ENCODE results near the gene UTP18. TPM values are rescaled to one million over a fixed set of nuclear protein-coding genes. Genes with fewer than 3 reads are reported as not detected.
"Not testable (repeated sequence)": the region's sequence is repeated elsewhere in the genome, so short reads cannot be mapped to it uniquely, and the experiment has no call there.

UTP18 gene
- total and polyA plus RNA-seq, 9 donors: 25.3 to 31.6 (median 27.4) TPM

- H3K27ac ChIP-seq (ENCODE audit: low read length): no peak overlapping the region
- H3K9me3 ChIP-seq (replicated peaks; ENCODE audit: control insufficient read depth, low read depth, low read length): peaks cover 7% of the 10 kb centered on the region
- no CpG with 5 or more reads among the region's 3 CpGs for WGBS (ENCODE audit: insufficient coverage)
- no peaks in the 10 kb centered on the region for H3K27me3 ChIP-seq (ENCODE audit: control insufficient read depth, insufficient read depth, low read length)
- H3K4me1 ChIP-seq (ENCODE audit: control insufficient read depth, insufficient read depth, low read length): no peaks in the 10 kb centered on the region
- H3K4me3 ChIP-seq (ENCODE audit: low read length): no peak overlapping the region
- H3K36me3 ChIP-seq (ENCODE audit: control insufficient read depth, insufficient read depth, low read length): no peaks in the 10 kb centered on the region
- DNase-seq: peak; percentile 20
Measured at GRCh38 chr17:51322390-51323029, 62.2 kb downstream of the UTP18 start.

GRCh38 chr17:51325471-51325870 lies 65.1 kb downstream of the UTP18 start:
- 82% methylated on average over 6 of the region's 7 CpGs for WGBS (ENCODE audit: insufficient coverage)
- Histone ChIP-seq H3K27me3 (ENCODE audit: control insufficient read depth, insufficient read depth, low read length) (no peaks in the 10 kb centered on the region), H3K36me3 (ENCODE audit: control insufficient read depth, insufficient read depth, low read length) (no peaks in the 10 kb centered on the region), H3K9me3 (replicated peaks; ENCODE audit: control insufficient read depth, low read depth, low read length) (no peaks in the 10 kb centered on the region), H3K4me1 (ENCODE audit: control insufficient read depth, insufficient read depth, low read length) (no peaks in the 10 kb centered on the region), H3K27ac (ENCODE audit: low read length) (no peak overlapping the region), H3K4me3 (ENCODE audit: low read length) (no peak overlapping the region)
- no peak for DNase-seq

- H3K27ac ChIP-seq (ENCODE audit: low read length); DNase-seq; H3K9me3 ChIP-seq (replicated peaks; ENCODE audit: control insufficient read depth, low read depth, low read length); H3K27me3 ChIP-seq (ENCODE audit: control insufficient read depth, insufficient read depth, low read length); H3K36me3 ChIP-seq (ENCODE audit: control insufficient read depth, insufficient read depth, low read length); H3K4me3 ChIP-seq (ENCODE audit: low read length); H3K4me1 ChIP-seq (ENCODE audit: control insufficient read depth, insufficient read depth, low read length): not testable (repeated sequence)
- no CpG with 5 or more reads among the region's 7 CpGs for WGBS (ENCODE audit: insufficient coverage)
Measured at GRCh38 chr17:51330861-51331503, 70.6 kb downstream of the UTP18 start.

DNA sequence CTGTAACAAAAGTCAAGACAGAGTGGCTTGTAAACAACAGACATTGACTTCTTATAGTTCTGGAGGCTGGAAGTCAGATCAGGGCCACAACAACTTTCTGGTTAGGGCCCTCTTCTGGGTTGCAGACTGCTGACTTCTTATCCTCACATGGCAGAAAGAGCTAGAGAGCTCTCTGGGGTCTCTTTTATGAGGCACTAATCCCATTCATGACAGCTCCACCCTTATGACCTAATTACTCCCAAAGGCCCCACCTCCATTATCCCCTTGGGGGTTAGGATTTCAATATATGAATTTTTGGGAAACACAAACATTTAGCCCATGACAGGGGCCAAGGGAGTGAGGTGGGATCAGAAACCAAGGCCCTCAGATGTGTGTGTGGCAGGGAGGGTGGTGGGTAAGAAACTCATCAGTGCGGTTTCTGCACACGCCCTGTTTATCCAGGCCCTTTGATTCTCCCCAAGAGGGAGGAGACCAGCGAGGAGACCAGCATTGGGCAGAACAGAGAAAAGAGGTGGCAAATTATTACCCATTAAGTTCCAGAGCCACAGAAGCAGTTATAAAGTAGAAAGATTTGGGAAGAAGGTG lies 74.8 kb downstream of the UTP18 start:
- Histone ChIP-seq H3K4me3 (ENCODE audit: low read length) (no peak overlapping the region), H3K36me3 (ENCODE audit: control insufficient read depth, insufficient read depth, low read length) (no peaks in the 10 kb centered on the region), H3K27me3 (ENCODE audit: control insufficient read depth, insufficient read depth, low read length) (no peaks in the 10 kb centered on the region), H3K27ac (ENCODE audit: low read length) (no peak overlapping the region), H3K4me1 (ENCODE audit: control insufficient read depth, insufficient read depth, low read length) (no peaks in the 10 kb centered on the region), H3K9me3 (replicated peaks; ENCODE audit: control insufficient read depth, low read depth, low read length) (no peaks in the 10 kb centered on the region)
- no peak for DNase-seq
- WGBS (ENCODE audit: insufficient coverage): 60% methylated on average over 1 of the region's 3 CpGs

- H3K4me1 ChIP-seq (ENCODE audit: control insufficient read depth, insufficient read depth, low read length): no peaks in the 10 kb centered on the region
- no peaks in the 10 kb centered on the region for H3K36me3 ChIP-seq (ENCODE audit: control insufficient read depth, insufficient read depth, low read length)
- H3K9me3 ChIP-seq (replicated peaks; ENCODE audit: control insufficient read depth, low read depth, low read length): no peaks in the 10 kb centered on the region
- H3K27ac ChIP-seq (ENCODE audit: low read length): no peak overlapping the region
- H3K4me3 ChIP-seq (ENCODE audit: low read length): no peak overlapping the region
- no peaks in the 10 kb centered on the region for H3K27me3 ChIP-seq (ENCODE audit: control insufficient read depth, insufficient read depth, low read length)
- no peak for DNase-seq
- WGBS (ENCODE audit: insufficient coverage): 63% methylated on average over 2 of the region's 5 CpGs
Measured at GRCh38 chr17:51335883-51336822, 75.8 kb downstream of the UTP18 start.

DNA sequence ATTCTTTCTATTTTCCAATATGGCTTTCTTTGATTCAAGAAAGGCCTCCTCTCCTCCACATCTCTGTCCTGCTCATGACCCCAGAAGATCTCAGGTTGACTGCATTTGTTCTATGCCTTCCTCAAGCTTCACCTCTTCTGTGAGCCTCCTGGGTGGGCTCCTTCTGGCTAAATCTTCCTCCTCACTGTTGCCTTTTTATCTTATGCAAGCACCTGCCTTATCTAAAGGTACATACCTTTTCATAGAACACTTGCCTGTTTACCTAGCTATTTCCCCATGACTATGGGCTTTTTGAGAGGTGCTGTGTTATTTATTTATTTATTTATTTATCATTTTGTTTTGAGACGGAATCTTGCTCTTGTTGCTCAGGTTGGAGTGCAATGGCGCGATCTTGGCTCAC lies 81.1 kb downstream of the UTP18 start:
- Histone ChIP-seq H3K27me3 (ENCODE audit: control insufficient read depth, insufficient read depth, low read length) (no peaks in the 10 kb centered on the region), H3K9me3 (replicated peaks; ENCODE audit: control insufficient read depth, low read depth, low read length) (no peaks in the 10 kb centered on the region), H3K4me3 (ENCODE audit: low read length) (no peak overlapping the region), H3K36me3 (ENCODE audit: control insufficient read depth, insufficient read depth, low read length) (no peaks in the 10 kb centered on the region), H3K27ac (ENCODE audit: low read length) (no peak overlapping the region), H3K4me1 (ENCODE audit: control insufficient read depth, insufficient read depth, low read length) (no peaks in the 10 kb centered on the region)
- WGBS (ENCODE audit: insufficient coverage): 100% methylated on average over 3 of the region's 3 CpGs
- DNase-seq: no peak

GRCh38 chr17:51342257-51342656 lies 81.9 kb downstream of the UTP18 start:
- Histone ChIP-seq H3K27me3 (ENCODE audit: control insufficient read depth, insufficient read depth, low read length) (no peaks in the 10 kb centered on the region), H3K36me3 (ENCODE audit: control insufficient read depth, insufficient read depth, low read length) (no peaks in the 10 kb centered on the region), H3K4me3 (ENCODE audit: low read length) (no peak overlapping the region), H3K27ac (ENCODE audit: low read length) (no peak overlapping the region), H3K9me3 (replicated peaks; ENCODE audit: control insufficient read depth, low read depth, low read length) (no peaks in the 10 kb centered on the region), H3K4me1 (ENCODE audit: control insufficient read depth, insufficient read depth, low read length) (no peaks in the 10 kb centered on the region)
- no peak for DNase-seq
- no CpG with 5 or more reads among the region's 2 CpGs for WGBS (ENCODE audit: insufficient coverage)

DNA sequence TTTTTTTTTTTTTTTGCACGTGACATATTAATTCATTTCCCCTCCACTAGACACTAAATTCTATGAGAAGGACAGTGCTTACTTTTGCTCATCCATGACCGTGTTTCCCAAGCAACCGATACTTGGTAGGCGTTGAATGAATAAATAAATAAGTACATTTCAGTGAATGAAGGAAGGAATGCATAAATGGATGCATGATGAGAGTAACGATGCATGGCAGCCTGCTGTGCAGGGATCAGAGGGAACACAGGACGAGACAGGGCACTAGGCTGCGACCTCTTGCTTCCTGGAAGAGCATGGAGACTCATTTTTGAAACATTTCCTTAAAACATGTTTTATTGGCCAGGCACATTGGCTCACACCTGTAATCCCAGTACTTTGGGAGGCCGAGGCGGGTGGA lies 84.2 kb downstream of the UTP18 start:
- WGBS (ENCODE audit: insufficient coverage): 66% methylated on average over 5 of the region's 9 CpGs
- no peak overlapping the region for H3K27ac ChIP-seq (ENCODE audit: low read length)
- no peaks in the 10 kb centered on the region for H3K9me3 ChIP-seq (replicated peaks; ENCODE audit: control insufficient read depth, low read depth, low read length)
- H3K4me3 ChIP-seq (ENCODE audit: low read length): no peak overlapping the region
- DNase-seq: no peak
- no peaks in the 10 kb centered on the region for H3K36me3 ChIP-seq (ENCODE audit: control insufficient read depth, insufficient read depth, low read length)
- no peaks in the 10 kb centered on the region for H3K27me3 ChIP-seq (ENCODE audit: control insufficient read depth, insufficient read depth, low read length)
- no peaks in the 10 kb centered on the region for H3K4me1 ChIP-seq (ENCODE audit: control insufficient read depth, insufficient read depth, low read length)

GRCh38 chr17:51346218-51346982 lies 86.1 kb downstream of the UTP18 start:
- Histone ChIP-seq H3K27ac (ENCODE audit: low read length) (no peak overlapping the region), H3K4me1 (ENCODE audit: control insufficient read depth, insufficient read depth, low read length) (no peaks in the 10 kb centered on the region), H3K9me3 (replicated peaks; ENCODE audit: control insufficient read depth, low read depth, low read length) (no peaks in the 10 kb centered on the region), H3K27me3 (ENCODE audit: control insufficient read depth, insufficient read depth, low read length) (peaks cover 5% of the 10 kb centered on the region), H3K36me3 (ENCODE audit: control insufficient read depth, insufficient read depth, low read length) (no peaks in the 10 kb centered on the region), H3K4me3 (ENCODE audit: low read length) (no peak overlapping the region)
- no peak for DNase-seq
- WGBS (ENCODE audit: insufficient coverage): 58% methylated on average over 4 of the region's 9 CpGs

All from muscle of leg (tissue), 11 donors.